Inflammatory macrophage (primary cell): ENCODE results near the gene SLIT1.

Experiments used
- DNase-seq, 2 donors: peaks; one replicate each; pipeline ENCODE4 v3.0.0-alpha.2; 2020 to 2022

SLIT1 gene

GRCh38 chr10:97018251-97019212 lies 167.2 kb downstream of the SLIT1 start:
- DNase-seq = no peak

- no peak for DNase-seq
Observed at GRCh38 chr10:97017474-97017903, 168.3 kb downstream of the SLIT1 start.

GRCh38 chr10:97016728-97017473 lies 168.9 kb downstream of the SLIT1 start:
- DNase-seq = no peak

GRCh38 chr10:97015240-97015639 lies 170.5 kb downstream of the SLIT1 start:
- DNase-seq = no peak

- no peak for DNase-seq
Observed at GRCh38 chr10:97013983-97014382, 171.8 kb downstream of the SLIT1 start.

GRCh38 chr10:97013568-97013967 lies 172.2 kb downstream of the SLIT1 start:
- no peak for DNase-seq

- DNase-seq = no peak
Observed at GRCh38 chr10:97012470-97012869, 173.3 kb downstream of the SLIT1 start.

- no peak for DNase-seq
Observed at GRCh38 chr10:97011397-97011796, 174.4 kb downstream of the SLIT1 start.

- DNase-seq = no peak
Observed at GRCh38 chr10:97010695-97011206, 175.0 kb downstream of the SLIT1 start.

- no peak for DNase-seq
Observed at GRCh38 chr10:97007417-97007816, 178.3 kb downstream of the SLIT1 start.

GRCh38 chr10:97006364-97006763 lies 179.4 kb downstream of the SLIT1 start:
- no peak for DNase-seq

GRCh38 chr10:97005349-97005748 lies 180.4 kb downstream of the SLIT1 start:
- DNase-seq = no peak

- DNase-seq = no peak
Observed at GRCh38 chr10:97004591-97004990, 181.2 kb downstream of the SLIT1 start.

GRCh38 chr10:97003804-97004201 lies 182.0 kb downstream of the SLIT1 start:
- no peak for DNase-seq

GRCh38 chr10:97003151-97003803 lies 182.5 kb downstream of the SLIT1 start:
- no peak for DNase-seq

GRCh38 chr10:97002670-97003069 lies 183.1 kb downstream of the SLIT1 start:
- DNase-seq = no peak

GRCh38 chr10:97001183-97001991 lies 184.4 kb downstream of the SLIT1 start:
- no peak for DNase-seq

GRCh38 chr10:97000487-97001182 lies 185.1 kb downstream of the SLIT1 start:
- DNase-seq = no peak

- DNase-seq = no peak
Observed at GRCh38 chr10:96999987-97000386, 185.8 kb downstream of the SLIT1 start.

- DNase-seq = no peak
Observed at GRCh38 chr10:96999337-96999736, 186.4 kb downstream of the SLIT1 start.

- DNase-seq = no peak
Observed at GRCh38 chr10:96998329-96998888, 187.3 kb downstream of the SLIT1 start.
